Panc1 (cell line): ENCODE data around the gene COIL. TPM values are rescaled to one million over a fixed set of nuclear protein-coding genes. Genes with fewer than 3 reads are reported as not detected.

Experiments used
- ATAC-seq: fragments of 200-7000 bp; cut with Tn5 transposase; 2 replicates; pipeline ENCODE4 v1.9.1; 2020; ENCODE audit warnings: mild to moderate bottlenecking, moderate library complexity
- BruUV-seq: library from RNA; stranded (reverse); fragments of 400-500 nt; replicated peaks from 2 replicates; lab custom pipeline; 2021; lab: Mats Ljungman, UMichigan
- CTCF ChIA-PET: fragments of 300-600 bp; sonication (Branson Sonifier 250); formaldehyde crosslinking; loops from one replicate; lab custom pipeline; 2022; ENCODE audit warnings: antibody characterized with exemption; lab: Charles Lee
- POLR2A ChIA-PET: fragments of 300-600 bp; sonication (Branson Sonifier 250); formaldehyde crosslinking; loops from one replicate; lab custom pipeline; 2022; ENCODE audit warnings: antibody characterized with exemption; lab: Charles Lee
- DNase-seq: peaks from one replicate; pipeline ENCODE4 v3.0.0-alpha.2; 2010; ENCODE audit warnings: low read depth, low spot score
- H3K27ac ChIP-seq: 2 replicates; pipeline ENCODE4 v1.5.1; 2011; ENCODE audit warnings: mild to moderate bottlenecking, low read length, inconsistent platforms
- H3K27me3 ChIP-seq: fragments of 200-500 bp; sonication (Bioruptor generic); 2 replicates; pipeline ENCODE4 v1.6.0; 2014; ENCODE audit warnings: low read length, inconsistent platforms; ENCODE audit not compliant: control insufficient read depth, insufficient read depth
- H3K36me3 ChIP-seq: fragments of 200-500 bp; sonication (Bioruptor generic); 2 replicates; pipeline ENCODE4 v1.5.1; 2014; ENCODE audit warnings: inconsistent platforms, mild to moderate bottlenecking, low read length, moderate library complexity; ENCODE audit not compliant: control insufficient read depth, insufficient read depth
- H3K4me1 ChIP-seq: 2 replicates; pipeline ENCODE4 v1.5.1; 2011; ENCODE audit warnings: inconsistent platforms, mild to moderate bottlenecking, low read length, moderate library complexity; ENCODE audit not compliant: control insufficient read depth, insufficient read depth
- H3K4me3 ChIP-seq, 2 experiments: 2 replicates each; pipeline ENCODE4 v1.5.1; 2011 to 2012; ENCODE audit warnings: low read depth in 2 of 2, low read length in 2 of 2, mild to moderate bottlenecking in 2 of 2, inconsistent platforms in 1 of 2, moderate library complexity in 1 of 2
- H3K9me3 ChIP-seq: fragments of 200-500 bp; sonication (Bioruptor generic); 2 replicates; pipeline ENCODE4 v1.5.1; 2014; ENCODE audit warnings: low read depth, mild to moderate bottlenecking, inconsistent platforms, low read length, moderate library complexity; ENCODE audit not compliant: control insufficient read depth, insufficient read depth
- POLR2AphosphoS5 ChIP-seq: IDR thresholded peaks from 2 replicates; pipeline ENCODE4 v1.6.1; 2012; ENCODE audit warnings: mild to moderate bottlenecking, low read depth, low read length, moderate library complexity
- SIN3A ChIP-seq: IDR thresholded peaks from 2 replicates; pipeline ENCODE4 v1.6.1; 2012; ENCODE audit warnings: low read depth, mild to moderate bottlenecking, low read length, moderate library complexity, borderline replicate concordance; ENCODE audit not compliant: insufficient read depth
- TCF7L2 ChIP-seq: IDR thresholded peaks from 2 replicates; pipeline ENCODE4 v1.6.1; 2011; ENCODE audit warnings: mild to moderate bottlenecking, low read depth, low read length, inconsistent platforms
- in situ Hi-C: cut with HindIII; loops from 2 replicates; pipeline ENCODE4 v1.10.0; 2016; ENCODE audit warnings: low sequenced_read_pairs, low pct_unique_long_range_greater_than_20kb
- intact Hi-C: fragments of 100-400 bp; cut with micrococcal nuclease; formaldehyde crosslinking; loops from one replicate; pipeline ENCODE4 v1.10.0; 2022; ENCODE audit not compliant: unreplicated experiment
- total RNA-seq: library from RNA; stranded (reverse); gene quantifications from one replicate; pipeline ENCODE4 v1.2.1, GENCODE V29; 2021; ENCODE audit not compliant: unreplicated experiment
- TF ChIP-seq, protein P1 (sequence below), 2 experiments: IDR thresholded peaks; 2 replicates each; pipeline ENCODE4 v1.6.1; 2011 to 2012; ENCODE audit warnings: low read depth in 2 of 2, control low read depth in 1 of 2, low read length in 1 of 2, mild to moderate bottlenecking in 1 of 2, moderate library complexity in 1 of 2; ENCODE audit not compliant: insufficient read depth in 1 of 2
- TF ChIP-seq, protein P2 (sequence below): fragments of 450-650 bp; IDR thresholded peaks from 2 replicates; pipeline ENCODE4 v1.5.1; 2017; ENCODE audit warnings: mild to moderate bottlenecking

The COIL gene
- total RNA-seq, 1 experiment from 2014 or later: 32.9 TPM

DNA sequence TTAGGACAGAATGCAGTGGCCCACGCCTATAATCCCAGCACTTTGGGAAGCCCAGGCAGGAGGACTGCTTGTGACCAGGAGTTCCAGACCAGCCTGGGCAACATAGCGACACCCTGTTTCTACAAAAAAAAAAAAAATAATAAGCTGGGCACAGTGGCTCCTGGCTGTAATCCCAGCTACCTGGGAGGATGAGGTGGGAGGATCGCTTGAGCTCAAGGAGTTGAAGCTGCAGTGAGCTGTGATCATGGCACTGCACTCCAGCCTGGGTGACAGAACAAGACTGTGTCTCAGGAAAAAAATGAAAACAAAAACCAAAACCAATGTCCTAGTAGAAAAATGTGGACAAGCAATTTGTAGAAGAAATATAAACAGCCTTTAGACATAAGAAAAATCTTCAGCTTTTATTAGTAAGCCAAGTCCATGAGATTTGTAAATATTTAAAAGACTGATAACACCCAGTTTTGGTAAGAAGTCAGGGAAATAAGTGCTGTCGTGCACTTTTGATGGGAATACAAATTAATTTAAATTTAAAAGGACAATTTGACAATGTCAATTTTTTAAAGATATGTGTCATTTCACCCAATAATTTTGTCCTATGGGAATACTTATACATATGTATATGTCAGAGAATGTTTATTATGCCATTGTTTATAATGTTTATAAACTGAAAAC is 28.2 kb upstream of the COIL start:
- CTCF ChIA-PET: no interaction called here
- no TSS peak for BruUV-seq
- no peak for TF ChIP-seq TCF7L2
- no peak for TF ChIP-seq POLR2AphosphoS5
- TF ChIP-seq, protein P1, sequence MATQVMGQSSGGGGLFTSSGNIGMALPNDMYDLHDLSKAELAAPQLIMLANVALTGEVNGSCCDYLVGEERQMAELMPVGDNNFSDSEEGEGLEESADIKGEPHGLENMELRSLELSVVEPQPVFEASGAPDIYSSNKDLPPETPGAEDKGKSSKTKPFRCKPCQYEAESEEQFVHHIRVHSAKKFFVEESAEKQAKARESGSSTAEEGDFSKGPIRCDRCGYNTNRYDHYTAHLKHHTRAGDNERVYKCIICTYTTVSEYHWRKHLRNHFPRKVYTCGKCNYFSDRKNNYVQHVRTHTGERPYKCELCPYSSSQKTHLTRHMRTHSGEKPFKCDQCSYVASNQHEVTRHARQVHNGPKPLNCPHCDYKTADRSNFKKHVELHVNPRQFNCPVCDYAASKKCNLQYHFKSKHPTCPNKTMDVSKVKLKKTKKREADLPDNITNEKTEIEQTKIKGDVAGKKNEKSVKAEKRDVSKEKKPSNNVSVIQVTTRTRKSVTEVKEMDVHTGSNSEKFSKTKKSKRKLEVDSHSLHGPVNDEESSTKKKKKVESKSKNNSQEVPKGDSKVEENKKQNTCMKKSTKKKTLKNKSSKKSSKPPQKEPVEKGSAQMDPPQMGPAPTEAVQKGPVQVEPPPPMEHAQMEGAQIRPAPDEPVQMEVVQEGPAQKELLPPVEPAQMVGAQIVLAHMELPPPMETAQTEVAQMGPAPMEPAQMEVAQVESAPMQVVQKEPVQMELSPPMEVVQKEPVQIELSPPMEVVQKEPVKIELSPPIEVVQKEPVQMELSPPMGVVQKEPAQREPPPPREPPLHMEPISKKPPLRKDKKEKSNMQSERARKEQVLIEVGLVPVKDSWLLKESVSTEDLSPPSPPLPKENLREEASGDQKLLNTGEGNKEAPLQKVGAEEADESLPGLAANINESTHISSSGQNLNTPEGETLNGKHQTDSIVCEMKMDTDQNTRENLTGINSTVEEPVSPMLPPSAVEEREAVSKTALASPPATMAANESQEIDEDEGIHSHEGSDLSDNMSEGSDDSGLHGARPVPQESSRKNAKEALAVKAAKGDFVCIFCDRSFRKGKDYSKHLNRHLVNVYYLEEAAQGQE (IDR thresholded peaks at IDR 0.05; ENCODE audit: insufficient read depth in 1 of 2, low read depth in 2 of 2, low read length in 1 of 2): no peak
- no peak for TF ChIP-seq SIN3A
- TF ChIP-seq, protein P2, sequence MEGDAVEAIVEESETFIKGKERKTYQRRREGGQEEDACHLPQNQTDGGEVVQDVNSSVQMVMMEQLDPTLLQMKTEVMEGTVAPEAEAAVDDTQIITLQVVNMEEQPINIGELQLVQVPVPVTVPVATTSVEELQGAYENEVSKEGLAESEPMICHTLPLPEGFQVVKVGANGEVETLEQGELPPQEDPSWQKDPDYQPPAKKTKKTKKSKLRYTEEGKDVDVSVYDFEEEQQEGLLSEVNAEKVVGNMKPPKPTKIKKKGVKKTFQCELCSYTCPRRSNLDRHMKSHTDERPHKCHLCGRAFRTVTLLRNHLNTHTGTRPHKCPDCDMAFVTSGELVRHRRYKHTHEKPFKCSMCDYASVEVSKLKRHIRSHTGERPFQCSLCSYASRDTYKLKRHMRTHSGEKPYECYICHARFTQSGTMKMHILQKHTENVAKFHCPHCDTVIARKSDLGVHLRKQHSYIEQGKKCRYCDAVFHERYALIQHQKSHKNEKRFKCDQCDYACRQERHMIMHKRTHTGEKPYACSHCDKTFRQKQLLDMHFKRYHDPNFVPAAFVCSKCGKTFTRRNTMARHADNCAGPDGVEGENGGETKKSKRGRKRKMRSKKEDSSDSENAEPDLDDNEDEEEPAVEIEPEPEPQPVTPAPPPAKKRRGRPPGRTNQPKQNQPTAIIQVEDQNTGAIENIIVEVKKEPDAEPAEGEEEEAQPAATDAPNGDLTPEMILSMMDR: no peak
- intact Hi-C loops (no loop called here), in situ Hi-C loops (no loop called here)
- DNase-seq: no peak
- no peak for ATAC-seq
- Histone ChIP-seq H3K9me3 (no peaks in the 10 kb centered on the region), H3K27me3 (no peaks in the 10 kb centered on the region), H3K4me3 (no peak overlapping the region), H3K4me1 (no peaks in the 10 kb centered on the region), H3K36me3 (peaks cover 6% of the 10 kb centered on the region; the same call in 1 of the 2 replicates), H3K27ac (no peak overlapping the region)
- POLR2A ChIA-PET: no interaction called here

DNA sequence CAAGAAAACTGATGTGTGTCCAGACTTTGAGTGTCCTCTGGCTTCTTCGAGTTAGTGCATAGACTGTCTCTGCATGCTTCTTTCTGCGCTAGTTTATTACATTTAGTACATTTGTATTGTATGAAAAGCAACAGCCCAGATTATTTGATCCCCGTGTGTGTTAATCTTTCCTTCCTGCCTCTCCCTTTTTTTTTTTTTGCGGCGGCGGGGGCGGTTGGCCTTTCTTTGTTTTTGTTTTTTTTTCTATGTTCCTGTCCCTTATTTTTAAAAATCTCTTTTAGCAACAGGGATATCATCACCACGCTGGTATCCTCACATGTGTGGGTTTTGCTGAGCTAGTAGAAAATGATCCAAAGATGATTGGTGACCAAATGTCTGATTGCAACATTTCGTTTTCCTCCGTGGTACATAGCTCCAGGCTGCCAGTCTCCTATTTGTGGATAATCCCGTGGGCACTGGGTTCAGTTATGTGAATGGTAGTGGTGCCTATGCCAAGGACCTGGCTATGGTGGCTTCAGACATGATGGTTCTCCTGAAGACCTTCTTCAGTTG is 26.5 kb upstream of the COIL start:
- DNase-seq: no peak
- no peaks in the 10 kb centered on the region for H3K9me3 ChIP-seq
- H3K27ac ChIP-seq: no peak overlapping the region
- in situ Hi-C loops: no loop called here
- no peaks in the 10 kb centered on the region for H3K4me1 ChIP-seq
- peaks cover 6% of the 10 kb centered on the region; the same call in 1 of the 2 replicates for H3K36me3 ChIP-seq
- TF ChIP-seq, protein P1 (IDR thresholded peaks at IDR 0.05; ENCODE audit: insufficient read depth in 1 of 2, low read depth in 2 of 2, low read length in 1 of 2): no peak
- TF ChIP-seq SIN3A (no peak), TCF7L2 (no peak), POLR2AphosphoS5 (no peak)
- TF ChIP-seq, protein P2: no peak
- H3K27me3 ChIP-seq: no peaks in the 10 kb centered on the region
- CTCF ChIA-PET: no interaction called here
- no peak for ATAC-seq
- H3K4me3 ChIP-seq: no peak overlapping the region
- intact Hi-C loops: no loop called here
- BruUV-seq: no TSS peak
- POLR2A ChIA-PET: no interaction called here
